HEK293T (cell line): Measurements from ENCODE around the gene NRP1.

Source experiments
- ARNT ChIP-seq: fragments of 450-650 bp; IDR thresholded peaks from 2 replicates; pipeline ENCODE4 v1.6.1; 2017; ENCODE audit warnings: mild to moderate bottlenecking
- BHLHE40 ChIP-seq: fragments of 450-650 bp; IDR thresholded peaks from 2 replicates; pipeline ENCODE4 v1.6.1; 2016; ENCODE audit warnings: mild to moderate bottlenecking, moderate library complexity, borderline replicate concordance
- NFRKB ChIP-seq: fragments of 450-650 bp; IDR thresholded peaks from 2 replicates; pipeline ENCODE4 v1.6.1; 2016; ENCODE audit warnings: mild to moderate bottlenecking, moderate library complexity
- SP1 ChIP-seq: fragments of 450-650 bp; IDR thresholded peaks from 2 replicates; pipeline ENCODE4 v1.6.1; 2017
- SUZ12 ChIP-seq: fragments of 450-650 bp; IDR thresholded peaks from 2 replicates; pipeline ENCODE4 v1.6.1; 2016; ENCODE audit warnings: mild to moderate bottlenecking
- TARDBP ChIP-seq: fragments of 450-650 bp; IDR thresholded peaks from 2 replicates; pipeline ENCODE4 v1.6.1; 2016
- ZNF384 ChIP-seq: fragments of 450-650 bp; IDR thresholded peaks from 2 replicates; pipeline ENCODE4 v1.6.1; 2016

- TF ChIP-seq SUZ12: no peak
- no peak for TF ChIP-seq NFRKB
- TF ChIP-seq SP1: no peak
- TF ChIP-seq ARNT: no peak
- TF ChIP-seq ZNF384: no peak
- no peak for TF ChIP-seq BHLHE40
- no peak for TF ChIP-seq TARDBP
These were observed 23.5 kb upstream of the NRP1 start for GRCh38 chr10:33358016-33358415.
